Activated gamma-delta T cell treated with anti-CD3 and anti-CD28 coated beads, Interleukin-2, amount 50 U/mL, for 16 hours (primary cell): Measurements from ENCODE around the gene ABCB10.
"Not testable (repeated sequence)": the region's sequence is repeated elsewhere in the genome, so short reads cannot be mapped to it uniquely, and the experiment has no call there.

Experiments used
- DNase-seq: peaks from one replicate; pipeline ENCODE4 v3.0.0-alpha.2; 2020; ENCODE audit warnings: low read depth

Gene ABCB10

GRCh38 chr1:229572286-229572685 is 13.8 kb upstream of the ABCB10 start:
- DNase-seq = no peak

DNA sequence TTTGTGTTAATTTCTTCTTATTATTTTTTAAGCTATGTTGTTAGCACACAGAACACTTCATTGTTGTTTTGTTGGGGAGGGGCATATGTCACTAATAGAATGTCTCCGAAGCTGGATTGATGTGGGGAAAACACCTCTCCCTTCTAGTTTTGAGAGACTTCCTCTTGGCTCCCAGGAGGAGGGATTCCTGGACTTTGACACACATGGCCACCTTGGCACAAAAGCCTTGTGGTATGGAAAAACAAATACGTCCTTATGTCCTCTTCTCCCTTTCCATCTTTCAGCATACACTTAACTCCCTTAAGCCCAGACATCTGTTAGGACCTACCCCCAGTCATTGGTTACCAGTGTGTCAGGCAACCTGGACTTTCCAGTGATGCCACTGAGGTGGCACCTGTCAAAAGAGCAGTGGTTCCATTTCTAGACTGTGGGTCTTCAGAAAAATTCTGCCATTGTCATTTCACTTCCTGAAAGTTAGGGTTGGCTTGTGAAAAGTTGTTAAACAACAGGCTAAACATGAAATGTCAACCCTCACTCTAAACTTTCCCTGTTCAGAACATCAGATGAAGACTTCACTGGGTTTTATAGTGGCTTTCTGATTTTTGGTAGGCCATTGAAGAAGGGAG is 12.5 kb upstream of the ABCB10 start:
- no peak for DNase-seq

- no peak for DNase-seq
These were observed 11.8 kb upstream of the ABCB10 start for GRCh38 chr1:229570305-229570704.

GRCh38 chr1:229567109-229567868 is 8.8 kb upstream of the ABCB10 start:
- DNase-seq = no peak

GRCh38 chr1:229563701-229564100 is 5.2 kb upstream of the ABCB10 start:
- no peak for DNase-seq

- DNase-seq = no peak
These were observed 4.7 kb upstream of the ABCB10 start for GRCh38 chr1:229563241-229563640.

GRCh38 chr1:229562686-229563085 is 4.2 kb upstream of the ABCB10 start:
- no peak for DNase-seq

GRCh38 chr1:229561141-229561540 is 2.6 kb upstream of the ABCB10 start:
- no peak for DNase-seq

DNA sequence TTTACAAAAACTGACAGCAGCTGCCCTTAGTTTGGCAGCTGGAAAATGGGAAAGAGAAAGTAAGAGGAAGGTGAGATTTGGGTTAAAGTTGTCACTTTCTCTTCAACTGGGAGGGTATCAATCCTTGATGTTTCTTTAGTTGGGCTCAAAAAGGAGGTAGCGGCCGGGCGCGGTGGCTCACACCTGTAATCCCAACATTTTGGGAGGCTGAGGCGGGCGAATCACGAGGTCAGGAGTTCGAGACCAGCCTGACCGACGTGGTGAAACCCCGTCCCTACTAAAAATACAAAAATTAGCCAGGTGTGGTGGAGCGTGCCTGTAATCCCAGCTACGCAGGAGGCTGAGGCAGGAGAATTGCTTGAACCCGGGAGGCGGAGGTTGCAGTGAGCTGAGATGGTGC is 1.6 kb upstream of the ABCB10 start:
- not testable (repeated sequence) for DNase-seq

DNA sequence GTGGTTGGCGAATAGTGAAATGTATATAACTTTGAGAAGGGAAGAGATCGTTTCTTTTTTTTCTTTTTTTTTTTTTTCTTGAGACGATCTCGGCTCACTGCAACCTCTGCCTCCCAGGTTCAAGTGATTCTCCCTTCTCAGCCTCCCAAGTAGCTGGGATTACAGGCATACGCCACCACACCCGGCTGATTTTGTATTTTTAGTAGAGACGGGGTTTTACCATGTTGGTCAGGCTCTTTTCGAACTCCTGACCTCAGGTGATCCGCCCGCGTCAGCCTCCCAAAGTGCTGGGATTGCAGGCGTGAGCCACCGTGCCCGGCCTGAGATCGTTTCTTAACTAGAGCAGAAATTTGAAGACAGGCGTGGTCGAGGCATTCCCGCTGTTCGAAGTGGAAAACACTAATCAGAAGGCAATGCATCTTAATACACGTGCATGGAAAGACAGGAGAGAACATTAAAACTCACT is 862 bp upstream of the ABCB10 start:
- not testable (repeated sequence) for DNase-seq

- peak; percentile 3 for DNase-seq
These were observed 543 bp downstream of the ABCB10 start for GRCh38 chr1:229557913-229558414.

GRCh38 chr1:229557200-229557850 is 1.2 kb downstream of the ABCB10 start:
- DNase-seq = no peak

DNA sequence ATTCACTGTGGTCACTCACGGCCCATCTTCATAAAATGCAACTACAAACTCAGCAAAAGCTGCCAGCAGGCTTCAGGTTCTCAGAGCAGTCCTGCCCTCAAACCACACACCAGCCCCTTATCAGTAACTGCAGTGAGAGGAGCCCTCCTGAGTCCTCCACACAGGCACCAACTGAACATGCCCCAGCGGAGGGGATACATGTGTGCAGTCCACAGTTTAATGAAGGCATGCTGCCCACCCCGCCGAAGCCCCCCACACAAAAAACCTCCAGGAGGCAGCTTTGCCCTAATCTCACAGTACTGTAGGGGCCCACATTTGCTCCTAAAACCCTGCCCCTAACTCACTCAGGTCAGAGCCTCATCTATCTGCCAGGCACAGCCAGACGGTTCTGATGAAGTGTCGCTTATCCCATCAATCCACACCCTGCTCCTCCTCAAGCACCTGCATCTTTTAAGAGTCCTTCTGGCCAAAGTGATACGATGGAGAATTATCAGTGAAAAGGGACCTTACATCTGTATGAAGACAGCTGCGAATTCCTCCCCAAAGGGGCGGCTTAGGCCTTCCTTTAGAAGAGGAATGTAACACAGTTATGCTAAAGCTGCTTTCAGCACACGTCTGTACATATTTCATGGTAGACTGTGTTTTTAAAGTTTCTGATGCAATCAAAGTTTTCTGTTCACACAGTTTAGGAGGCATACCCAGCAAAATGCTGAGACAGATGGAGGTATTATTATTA is 3.5 kb downstream of the ABCB10 start:
- no peak for DNase-seq

DNA sequence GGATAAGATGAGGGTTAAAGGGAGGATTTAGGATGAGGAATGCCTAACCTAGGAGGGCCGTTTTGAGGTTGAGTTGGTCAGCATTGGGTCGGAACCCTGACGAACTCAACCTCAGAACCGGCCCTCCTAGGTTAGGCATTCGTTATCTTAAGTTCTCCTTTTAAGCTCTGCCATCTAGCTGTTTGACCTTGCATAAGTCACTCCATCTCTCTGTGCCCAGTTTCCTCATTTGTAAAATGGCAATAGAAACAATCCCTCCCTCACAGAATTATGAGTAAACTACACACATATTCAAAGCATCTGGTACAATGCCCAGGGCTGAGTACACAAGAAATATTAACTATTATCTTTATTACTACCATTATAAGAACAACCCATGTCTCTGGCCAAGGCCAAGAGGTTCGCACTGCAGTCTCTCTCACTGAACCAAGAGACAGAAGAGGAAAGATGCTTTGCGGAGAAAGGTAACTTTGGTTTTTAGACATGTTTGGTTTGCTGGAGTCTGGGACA is 4.8 kb downstream of the ABCB10 start:
- no peak for DNase-seq

DNA sequence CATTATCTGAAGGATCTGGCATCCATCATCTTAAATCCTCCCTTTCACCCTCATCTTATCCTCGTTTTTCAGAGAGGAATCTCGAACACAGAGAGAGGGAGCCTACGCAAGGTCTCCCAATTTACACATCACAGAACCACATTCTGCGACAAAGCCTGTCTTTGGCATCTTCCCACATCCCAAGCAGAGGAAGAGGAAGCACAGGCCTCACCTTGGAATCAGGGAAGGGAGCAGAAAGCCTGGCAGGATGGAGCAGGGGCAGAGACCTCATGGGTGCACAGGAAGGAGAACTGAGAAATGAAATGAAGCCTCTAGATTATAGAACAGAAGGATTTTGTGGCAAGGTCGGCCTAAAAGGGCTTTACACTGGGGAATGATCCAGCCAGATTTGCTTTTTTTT is 5.8 kb downstream of the ABCB10 start:
- DNase-seq = no peak

DNA sequence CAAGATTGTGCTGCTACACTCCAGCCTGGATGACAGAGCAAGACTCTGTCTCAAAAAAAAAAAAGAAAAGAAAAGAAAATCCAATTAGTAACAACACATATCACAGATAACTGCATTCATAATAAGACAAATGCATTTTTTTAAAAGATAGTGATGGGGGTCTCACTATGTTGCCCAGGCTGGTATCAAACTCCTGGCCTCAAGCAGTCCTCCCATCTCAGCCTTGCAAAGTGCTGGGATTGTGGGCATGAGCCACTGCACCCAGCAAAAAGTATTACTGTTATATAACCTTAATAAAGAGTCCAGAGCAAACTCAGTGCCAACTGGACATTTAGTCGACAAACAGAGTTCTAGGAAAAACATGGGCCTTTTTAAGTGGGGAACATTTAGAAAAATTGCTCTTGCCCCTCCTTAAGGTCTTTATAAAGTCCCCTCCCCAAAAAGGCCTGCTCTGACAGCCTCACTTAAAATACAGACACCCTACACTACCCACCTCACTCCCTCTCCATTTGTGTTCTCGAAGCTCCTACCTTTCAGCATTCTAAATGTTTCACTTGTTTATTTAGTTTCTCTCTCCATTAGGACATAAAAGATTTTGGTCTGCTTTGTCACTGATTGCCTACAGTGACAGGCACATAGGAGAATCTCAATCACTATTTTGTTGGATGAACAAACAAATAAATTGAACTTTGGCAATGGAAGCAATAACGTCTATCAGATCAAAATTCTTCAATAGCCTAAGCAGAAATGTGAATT is 7.5 kb downstream of the ABCB10 start:
- no peak for DNase-seq

- no peak for DNase-seq
These were observed 11.0 kb downstream of the ABCB10 start for GRCh38 chr1:229547542-229547941.

DNA sequence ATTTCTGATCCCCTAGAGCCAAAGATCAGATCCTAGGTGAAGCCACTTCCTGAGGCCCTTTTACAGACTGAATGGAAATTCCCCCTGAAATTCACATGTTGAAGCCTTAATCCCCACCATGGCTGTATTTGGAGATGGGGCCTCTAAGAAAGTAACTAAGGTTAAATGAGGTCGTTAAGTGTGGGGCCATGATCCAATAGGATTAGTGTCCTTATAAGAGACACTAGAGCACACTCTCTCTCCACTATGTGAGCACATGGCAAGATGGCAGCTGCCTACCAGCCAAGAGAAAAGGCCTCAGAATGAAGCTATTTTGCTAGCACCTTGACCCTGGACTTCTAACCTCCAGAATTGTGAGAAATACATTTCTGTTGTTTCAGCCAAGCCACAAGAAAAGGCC is 13.9 kb downstream of the ABCB10 start:
- no peak for DNase-seq

- DNase-seq = no peak
These were observed 18.5 kb downstream of the ABCB10 start for GRCh38 chr1:229539863-229540506.

GRCh38 chr1:229538945-229539344 is 19.6 kb downstream of the ABCB10 start:
- no peak for DNase-seq

- no peak for DNase-seq
These were observed 20.6 kb downstream of the ABCB10 start for GRCh38 chr1:229537894-229538293.
